Activated gamma-delta T cell (primary cell): ENCODE measurements around the gene CCNB1.
"Not testable (repeated sequence)": the region's sequence is repeated elsewhere in the genome, so short reads cannot be mapped to it uniquely, and the experiment has no call there.

Experiments used
- DNase-seq: peaks from one replicate; lab custom pipeline; 2025; lab: John Stamatoyannopoulos, UW

The CCNB1 gene

GRCh38 chr5:69184621-69185020, 17.7 kb downstream of the CCNB1 start:
- DNase-seq, result no peak

GRCh38 chr5:69187342-69187741, 20.4 kb downstream of the CCNB1 start:
- DNase-seq, result no peak

- no peak for DNase-seq
Observed at GRCh38 chr5:69188811-69189161, 21.8 kb downstream of the CCNB1 start.

GRCh38 chr5:69189162-69190086, 22.5 kb downstream of the CCNB1 start, which contains the start of gene CENPH:
TSS of gene CENPH (plus strand) at chr5:69189583. CDS start at chr5:69189635, 52 bp downstream.
- DNase-seq, result peak; percentile 67

GRCh38 chr5:69202497-69202896, 35.5 kb downstream of the CCNB1 start:
- no peak for DNase-seq

- DNase-seq, result no peak
Observed at GRCh38 chr5:69206528-69207190, 39.7 kb downstream of the CCNB1 start.

GRCh38 chr5:69209602-69210001, 42.7 kb downstream of the CCNB1 start:
- no peak for DNase-seq

GRCh38 chr5:69211200-69211599, 44.2 kb downstream of the CCNB1 start:
- no peak for DNase-seq

- no peak for DNase-seq
Observed at GRCh38 chr5:69212022-69212421, 45.1 kb downstream of the CCNB1 start.

GRCh38 chr5:69213513-69214215, 46.7 kb downstream of the CCNB1 start:
- DNase-seq, result no peak

GRCh38 chr5:69217151-69217511, 50.2 kb downstream of the CCNB1 start:
- no peak for DNase-seq

- peak; percentile 94 for DNase-seq
Observed at GRCh38 chr5:69217548-69218526, 50.9 kb downstream of the CCNB1 start.

- DNase-seq, result no peak
Observed at GRCh38 chr5:69219939-69220338, 53.0 kb downstream of the CCNB1 start.

GRCh38 chr5:69220371-69220770, 53.4 kb downstream of the CCNB1 start:
- DNase-seq, result not testable (repeated sequence)

- DNase-seq, result not testable (repeated sequence)
Observed at GRCh38 chr5:69220833-69221232, 53.9 kb downstream of the CCNB1 start.

- no peak for DNase-seq
Observed at GRCh38 chr5:69224520-69224919, 57.6 kb downstream of the CCNB1 start.

GRCh38 chr5:69225860-69226259, 58.9 kb downstream of the CCNB1 start:
- no peak for DNase-seq
